Measurements from ENCODE around the gene FAM53A.
"Not testable (repeated sequence)": the region's sequence is repeated elsewhere in the genome, so short reads cannot be mapped to it uniquely, and the experiment has no call there.

Gene FAM53A

DNA sequence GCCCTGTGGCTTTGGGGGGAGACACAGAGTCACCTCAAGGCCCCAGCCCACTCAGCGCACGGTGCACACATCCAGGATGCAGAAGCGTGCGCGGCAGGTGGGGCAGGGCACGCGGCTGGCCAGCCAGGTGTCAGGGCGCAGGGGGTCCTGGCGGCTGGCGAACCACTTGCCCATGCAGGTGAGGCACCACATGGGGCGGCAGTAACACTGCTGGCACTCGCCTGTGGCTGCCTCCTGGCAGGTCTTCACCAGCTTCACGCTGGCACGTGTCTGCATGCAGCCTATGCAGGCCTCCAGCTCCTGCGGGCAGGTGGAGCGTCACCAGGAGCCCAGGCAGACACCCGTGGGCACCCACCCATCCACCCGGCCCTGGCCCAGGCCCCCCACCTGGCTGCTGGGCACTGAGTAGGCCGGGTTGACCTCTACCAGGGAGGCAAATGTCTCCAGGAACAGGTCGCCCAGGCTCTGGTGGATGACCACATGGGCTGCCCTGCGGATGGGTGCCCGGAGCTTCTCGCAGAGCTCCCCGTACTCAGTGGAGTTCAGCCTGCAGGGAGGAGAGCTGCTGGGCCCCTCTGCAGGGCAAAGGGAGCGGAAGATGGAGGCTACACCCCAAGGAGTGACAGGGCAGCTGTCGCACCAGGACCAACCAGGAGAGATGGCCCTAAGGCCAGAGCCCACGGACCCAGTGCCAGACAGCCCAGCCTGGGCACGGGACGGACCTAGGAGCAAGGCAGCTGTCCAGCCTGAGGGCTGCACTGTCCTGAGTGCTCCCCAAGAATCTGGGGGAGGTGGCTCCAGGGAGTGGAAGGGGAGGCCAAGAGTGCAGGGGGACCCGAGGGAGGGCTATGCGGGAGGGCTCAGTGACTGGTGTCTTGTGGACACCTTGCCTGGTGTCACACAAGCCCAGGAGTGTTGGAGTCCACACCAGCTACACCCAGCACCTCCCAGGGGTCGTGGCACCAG is 33.3 kb upstream of the FAM53A start:
- no peak for DNase-seq (ENCODE audit: low read depth)

DNA sequence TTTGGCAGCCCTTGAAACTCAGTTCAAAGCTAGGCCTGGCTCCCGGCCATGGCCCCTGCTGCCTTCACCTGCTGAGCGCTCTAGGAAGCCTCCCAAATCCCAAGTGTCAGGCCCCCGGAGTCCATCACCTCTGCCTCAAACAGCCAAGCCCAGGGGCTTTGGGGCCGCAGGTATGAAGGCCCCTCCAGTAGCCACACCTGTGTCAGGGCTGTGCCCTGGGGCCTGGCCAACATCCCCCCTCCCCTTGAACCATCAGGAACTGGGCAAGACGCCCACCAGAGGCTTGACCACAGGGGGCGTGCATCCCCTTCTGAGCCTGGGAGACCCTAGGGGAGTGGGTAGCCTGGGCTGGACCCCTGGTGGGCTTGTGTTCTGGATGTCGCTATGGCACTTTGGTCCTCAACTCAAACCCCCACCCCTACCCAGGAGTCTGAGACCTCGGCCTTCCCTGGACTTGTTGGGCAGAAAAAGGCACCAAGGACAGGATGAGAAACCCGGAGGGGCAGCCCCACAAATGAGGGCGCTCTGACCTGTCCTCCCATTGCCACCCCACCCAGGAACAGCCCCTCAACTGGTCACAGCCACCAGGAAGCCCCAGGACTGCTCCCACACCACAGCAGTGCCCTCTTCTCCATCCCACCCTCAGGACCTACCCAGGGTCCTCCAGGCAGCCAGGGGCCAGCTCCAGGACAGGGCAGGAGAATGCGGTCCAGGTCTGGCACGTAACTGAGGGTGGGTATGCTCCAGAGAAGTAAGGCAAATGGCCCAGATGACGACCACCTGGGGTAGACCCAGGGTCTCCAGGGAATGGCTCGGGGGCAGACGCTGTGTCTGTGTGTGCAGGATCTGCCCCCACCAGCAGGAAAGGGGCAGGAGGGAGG is 32.2 kb upstream of the FAM53A start:
- DNase-seq (ENCODE audit: low read depth): no peak

DNA sequence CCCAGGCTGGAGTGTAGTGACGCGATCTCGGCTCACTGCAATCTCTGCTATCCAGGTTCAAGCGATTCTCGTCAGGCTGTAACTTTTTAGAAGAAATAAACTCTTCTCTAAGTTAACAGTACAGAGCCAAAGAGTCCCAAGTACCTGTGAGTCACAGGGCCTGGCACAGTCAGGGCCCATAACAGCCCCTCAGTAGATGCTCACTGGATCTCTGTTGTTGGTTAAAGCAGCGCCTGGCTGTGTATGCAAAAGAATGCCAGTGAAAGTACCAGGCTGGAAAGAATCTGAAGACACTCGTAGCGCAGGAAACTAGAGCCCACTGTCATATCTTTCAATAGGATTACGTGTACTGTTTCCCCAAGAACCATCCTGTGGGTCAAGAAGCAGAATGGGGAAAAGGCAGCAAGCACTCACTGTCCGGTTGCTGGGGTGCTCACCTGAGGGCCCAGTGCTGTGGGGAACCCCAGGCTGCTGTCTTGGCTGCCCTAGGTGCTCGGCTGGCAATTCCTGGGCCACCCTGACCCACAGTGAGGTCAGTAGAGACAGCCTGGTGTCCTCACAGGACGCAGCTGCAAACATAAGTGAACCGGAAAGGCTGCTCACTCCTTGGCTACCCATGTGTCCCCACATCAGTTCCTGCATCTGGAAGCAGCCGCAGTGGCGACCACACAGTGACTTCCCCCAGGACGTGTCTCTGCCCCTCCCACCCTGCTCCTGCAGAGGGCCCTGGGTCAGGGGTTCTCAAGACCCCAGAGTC is 31.1 kb upstream of the FAM53A start:
- DNase-seq (ENCODE audit: low read depth): no peak

DNA sequence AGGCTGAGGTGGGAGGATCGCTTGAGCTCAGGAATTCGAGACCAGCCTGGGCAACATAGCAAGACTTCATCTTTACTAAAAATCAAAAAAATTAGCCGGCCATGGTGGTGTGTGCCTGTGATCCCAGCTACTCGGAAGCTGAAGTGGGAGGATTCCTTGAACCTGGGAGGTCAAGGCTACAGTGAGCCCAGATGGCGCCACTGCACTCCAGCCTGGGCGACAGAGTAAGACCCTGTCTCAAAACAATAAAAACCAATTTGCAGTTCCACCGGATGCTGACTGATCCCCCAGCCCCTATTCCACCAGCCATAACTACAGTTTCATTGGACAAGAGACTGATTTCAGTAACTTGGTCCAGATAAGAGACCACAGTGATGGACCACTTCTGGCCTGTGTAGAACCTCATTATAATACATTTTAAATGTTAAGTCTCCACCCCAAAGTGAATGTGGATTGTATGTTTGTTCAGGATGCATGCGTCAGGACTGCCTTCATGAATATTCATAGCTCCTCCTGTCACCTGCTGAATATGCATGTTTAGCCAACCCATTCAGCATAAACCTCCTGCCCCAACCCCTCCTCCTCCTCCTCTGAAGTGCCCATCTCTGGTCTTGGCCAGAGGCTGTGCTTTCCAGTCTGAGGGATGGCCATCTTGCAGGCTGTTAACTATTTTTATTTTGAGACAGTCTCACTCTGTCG is 30.3 kb upstream of the FAM53A start:
- no peak for DNase-seq (ENCODE audit: low read depth)

DNA sequence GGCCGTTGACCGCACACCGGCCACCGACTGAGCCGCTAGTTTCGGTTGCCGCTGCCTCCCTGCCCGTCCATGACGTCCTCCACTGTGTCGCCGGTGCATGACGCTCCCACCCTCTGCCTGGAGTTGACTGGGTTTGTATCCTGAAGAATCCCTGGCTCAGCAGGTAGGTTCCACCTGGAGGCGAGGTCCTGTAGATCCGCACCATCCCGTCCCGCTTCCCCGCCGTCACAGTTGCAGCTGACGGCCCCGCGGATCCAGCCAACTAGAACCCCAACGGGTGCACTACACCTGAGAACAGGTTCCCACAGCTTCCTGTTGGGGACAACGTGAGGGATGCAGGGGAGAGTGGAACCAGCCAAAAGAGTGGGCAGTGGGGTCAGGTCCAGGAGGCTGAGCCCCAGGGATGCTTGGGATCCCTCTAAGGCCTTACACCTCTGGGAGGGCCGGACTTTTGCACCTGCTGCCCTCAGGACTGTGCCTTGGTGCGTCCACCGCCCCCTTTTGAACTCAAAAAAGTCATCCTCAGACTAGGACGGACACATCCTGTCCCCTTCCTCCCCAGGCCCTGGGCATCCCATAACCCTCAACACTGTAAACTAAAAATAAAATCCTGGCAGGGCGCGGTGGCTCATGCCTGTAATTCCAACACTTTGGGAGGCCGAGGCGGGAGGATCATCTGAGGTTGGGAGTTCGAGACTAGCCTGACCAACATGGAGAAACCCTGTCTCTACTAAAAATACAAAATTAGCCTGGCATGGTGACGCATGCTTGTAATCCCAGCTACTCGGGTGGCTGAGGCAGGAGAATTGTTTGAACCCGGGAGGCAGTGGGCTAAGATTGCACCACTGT is 29.1 kb upstream of the FAM53A start:
- no peak for DNase-seq (ENCODE audit: low read depth)

DNA sequence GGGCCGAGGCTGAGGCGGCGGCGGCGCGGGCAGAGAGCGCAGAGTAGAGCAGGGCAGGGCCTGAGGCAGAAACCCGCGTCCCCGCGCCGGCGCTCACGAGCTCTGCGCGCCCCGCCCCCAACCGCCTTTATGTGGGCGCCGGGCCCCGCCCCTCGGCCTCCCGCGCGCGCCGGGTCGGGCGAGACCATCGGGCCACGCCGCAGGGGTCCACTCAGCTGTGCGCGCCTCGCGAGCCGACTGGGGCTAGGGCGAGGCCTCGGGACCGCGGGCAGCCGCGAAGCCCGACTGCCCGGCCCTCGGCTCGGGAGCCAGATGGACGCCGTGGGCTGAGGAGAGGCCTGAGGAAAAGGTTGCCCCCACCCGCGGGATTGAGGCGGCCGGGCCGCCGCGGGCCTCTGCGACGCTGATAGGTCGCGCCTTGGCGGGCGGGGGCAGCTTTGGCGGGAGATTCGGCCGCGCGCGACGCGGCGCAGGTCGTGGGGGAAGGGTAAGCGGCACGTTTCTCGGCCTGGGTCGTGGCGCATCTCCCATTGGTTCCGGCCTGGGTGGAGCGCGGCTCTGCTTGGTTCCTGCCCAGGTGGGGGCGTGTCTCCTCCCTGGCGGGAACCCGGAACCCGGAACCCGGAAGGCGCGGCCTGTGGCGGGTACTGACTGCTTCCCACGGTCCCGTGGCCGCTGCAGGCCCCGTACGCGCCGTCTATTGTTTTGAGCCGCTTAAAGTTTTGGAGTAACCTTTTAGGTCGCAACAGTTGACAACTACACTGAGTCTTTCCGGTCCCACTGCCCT is 28.3 kb upstream of the FAM53A start, which contains the start of gene SLBP:
TSS of gene SLBP (minus strand) at position 104 of the 787 bp plus-strand sequence. CDS start 131 bp downstream, outside the sequence.
- peak; percentile 99 for DNase-seq (ENCODE audit: low read depth)

DNA sequence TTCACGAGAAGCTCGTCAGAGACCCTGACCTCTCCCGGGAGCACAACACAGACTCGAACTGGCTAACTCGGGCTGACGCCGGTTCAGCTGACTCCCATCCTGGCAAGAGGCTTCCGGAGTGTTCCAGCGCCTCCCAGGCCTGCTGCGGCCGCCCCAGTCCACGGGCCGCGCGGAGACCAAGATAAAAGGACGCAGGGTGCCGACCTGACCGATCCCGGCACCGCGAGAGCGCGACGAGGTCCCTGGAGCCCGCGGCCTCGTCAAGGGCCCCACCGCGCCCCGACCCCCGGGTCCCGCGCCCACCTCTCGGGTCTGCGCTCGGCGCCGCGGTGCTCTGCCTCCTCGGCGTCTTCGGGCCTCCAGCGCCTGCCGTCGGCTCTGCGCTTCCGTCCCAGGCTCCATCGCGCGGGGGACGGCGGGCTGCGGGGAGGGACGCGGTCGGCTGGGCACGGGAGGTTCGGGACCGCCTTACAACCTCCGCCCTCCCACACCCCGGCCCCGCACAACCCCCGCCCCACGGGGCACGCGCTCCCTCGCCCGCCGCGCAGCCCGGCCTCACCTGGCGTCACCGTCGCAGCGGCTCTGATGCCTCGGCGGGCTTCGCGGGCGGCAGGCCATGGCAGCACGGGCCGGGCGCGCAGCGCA is 27.6 kb upstream of the FAM53A start:
- DNase-seq (ENCODE audit: low read depth): no peak

DNA sequence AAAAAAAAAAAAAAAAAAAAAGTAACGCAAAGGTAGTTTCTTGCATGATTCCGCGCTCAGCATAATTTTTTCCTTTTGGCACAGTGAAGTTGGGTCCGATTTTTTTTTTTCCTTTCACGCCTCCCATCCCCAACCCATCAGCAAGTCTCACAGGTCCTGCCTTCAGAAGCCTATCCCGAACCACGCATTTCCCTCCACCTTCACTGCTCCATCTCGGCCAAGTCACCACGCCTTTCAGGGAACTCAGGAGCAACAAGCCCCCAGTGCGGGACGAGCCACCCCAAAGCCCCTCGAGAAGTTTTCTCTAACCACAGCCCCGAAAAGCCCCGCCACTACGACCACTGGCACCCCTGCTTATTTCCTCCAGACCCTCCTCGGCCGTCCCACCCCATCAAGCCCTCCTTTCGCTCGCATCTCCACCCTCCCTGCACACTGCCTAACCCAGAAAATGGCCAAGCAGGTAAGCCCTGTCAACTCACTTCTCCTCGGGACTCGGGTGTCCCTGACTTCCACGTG is 27.0 kb upstream of the FAM53A start:
- DNase-seq (ENCODE audit: low read depth): no peak

DNA sequence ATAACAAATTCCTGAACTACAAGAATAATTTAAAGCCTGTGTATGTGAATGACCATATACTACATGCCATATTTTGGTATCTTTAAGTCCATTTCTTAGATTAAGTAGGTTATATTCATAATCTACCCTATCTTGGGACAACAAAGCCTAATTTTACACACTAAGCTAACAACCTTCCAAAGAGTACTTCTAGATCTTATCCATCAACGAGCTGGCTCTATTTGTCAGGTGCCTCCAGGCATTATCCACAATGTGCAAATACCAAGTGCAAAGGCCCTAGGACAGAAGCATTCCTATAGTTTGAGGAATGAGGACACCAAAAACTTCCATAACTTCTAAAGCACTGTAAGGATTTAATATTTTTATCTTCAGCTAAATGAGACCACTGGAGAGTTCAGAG is 24.5 kb upstream of the FAM53A start:
- DNase-seq (ENCODE audit: low read depth): no peak

DNA sequence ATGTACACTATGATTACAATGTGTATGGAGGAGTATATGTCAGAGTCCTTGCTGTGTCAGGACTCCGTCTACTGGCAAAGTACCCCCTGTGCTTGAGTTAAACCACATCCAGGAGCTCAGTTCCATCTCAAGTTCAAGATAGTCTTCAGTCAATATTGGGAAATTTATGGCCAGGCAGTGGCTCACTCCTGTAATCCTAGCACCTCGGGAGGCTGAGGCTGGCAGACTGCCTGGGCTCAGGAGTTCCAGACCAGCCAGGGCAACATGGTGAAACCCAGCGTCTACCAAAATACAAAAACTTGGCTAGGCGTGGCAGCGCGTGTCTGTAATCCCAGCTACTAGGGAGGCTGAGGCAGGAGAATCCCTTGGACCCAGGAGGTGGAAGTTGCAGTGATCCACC is 22.2 kb upstream of the FAM53A start:
- DNase-seq (ENCODE audit: low read depth): no peak

DNA sequence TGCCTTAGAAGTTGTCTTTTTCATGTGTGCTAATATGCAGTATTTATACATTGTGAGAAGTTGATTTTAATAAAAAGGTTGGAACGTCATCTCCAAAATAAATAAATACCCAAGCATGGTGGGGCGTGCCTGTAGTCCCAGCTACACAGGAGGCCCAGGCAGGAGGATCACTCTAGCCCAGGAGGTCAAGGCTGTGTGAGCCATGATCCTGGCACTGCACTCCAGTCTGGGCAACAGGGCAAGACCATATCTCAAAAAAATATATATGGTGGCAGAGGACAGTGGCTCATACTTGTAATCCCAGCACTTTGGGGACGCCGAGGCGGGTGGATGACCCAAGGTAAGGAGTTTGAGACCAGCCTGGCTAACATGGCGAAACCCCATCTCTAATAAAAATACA is 21.6 kb upstream of the FAM53A start:
- DNase-seq (ENCODE audit: low read depth): no peak

DNA sequence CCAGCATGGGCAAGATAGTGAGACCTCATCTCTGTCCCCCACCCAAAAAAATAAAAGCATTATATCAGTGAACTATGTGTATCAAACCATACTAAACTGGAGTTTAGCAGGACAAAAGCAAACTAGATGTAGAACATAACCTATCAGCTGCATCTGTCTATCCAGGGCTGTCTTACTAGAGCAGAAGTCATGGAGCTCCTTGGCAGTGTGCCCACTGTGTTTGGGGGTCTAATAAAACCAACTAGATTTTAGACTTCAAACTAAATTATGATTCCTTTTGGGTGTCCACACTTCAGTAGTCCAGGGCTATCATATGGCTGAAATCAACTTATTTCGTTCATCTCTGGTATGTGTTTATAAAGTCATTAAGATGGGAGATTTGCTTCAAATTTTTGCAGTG is 19.8 kb upstream of the FAM53A start:
- no peak for DNase-seq (ENCODE audit: low read depth)

DNA sequence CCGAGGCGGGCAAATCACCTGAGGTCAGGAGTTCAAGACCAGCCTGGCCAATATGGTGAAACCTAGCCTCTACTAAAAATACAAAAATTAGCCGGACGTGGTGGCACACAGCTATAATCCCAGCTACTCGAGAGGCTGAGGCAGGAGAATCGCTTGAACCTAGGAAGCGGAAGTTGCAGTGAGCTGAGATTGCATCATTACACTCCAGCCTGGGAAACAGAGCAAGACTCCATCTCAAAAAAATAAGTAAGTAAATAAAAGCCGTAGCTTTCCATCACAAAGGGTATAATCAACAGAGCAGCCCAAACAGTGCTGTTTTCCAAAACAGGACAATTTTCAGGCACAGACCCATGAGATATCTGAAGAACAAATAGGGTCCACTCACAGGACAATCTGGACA is 17.6 kb upstream of the FAM53A start:
- DNase-seq (ENCODE audit: low read depth): not testable (repeated sequence)

DNA sequence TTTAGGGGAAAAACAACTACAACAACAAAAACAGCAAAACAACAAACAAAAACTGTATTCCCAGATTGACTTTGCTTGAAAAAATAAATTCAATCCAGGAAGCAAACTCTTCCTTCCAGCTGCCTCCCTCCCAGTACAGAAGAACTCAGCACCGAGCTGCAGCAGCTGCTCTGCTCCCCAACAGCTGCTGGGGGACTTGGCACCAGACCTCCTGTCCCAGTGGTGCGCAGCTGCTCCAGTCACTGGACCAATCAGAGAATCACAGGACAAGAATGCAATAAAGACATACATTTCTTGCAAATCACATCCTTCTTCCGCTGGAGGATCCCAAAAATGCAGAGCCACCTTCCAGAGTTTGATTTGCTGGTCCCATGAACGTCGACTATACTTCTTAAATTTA is 11.8 kb upstream of the FAM53A start:
- no peak for DNase-seq (ENCODE audit: low read depth)

DNA sequence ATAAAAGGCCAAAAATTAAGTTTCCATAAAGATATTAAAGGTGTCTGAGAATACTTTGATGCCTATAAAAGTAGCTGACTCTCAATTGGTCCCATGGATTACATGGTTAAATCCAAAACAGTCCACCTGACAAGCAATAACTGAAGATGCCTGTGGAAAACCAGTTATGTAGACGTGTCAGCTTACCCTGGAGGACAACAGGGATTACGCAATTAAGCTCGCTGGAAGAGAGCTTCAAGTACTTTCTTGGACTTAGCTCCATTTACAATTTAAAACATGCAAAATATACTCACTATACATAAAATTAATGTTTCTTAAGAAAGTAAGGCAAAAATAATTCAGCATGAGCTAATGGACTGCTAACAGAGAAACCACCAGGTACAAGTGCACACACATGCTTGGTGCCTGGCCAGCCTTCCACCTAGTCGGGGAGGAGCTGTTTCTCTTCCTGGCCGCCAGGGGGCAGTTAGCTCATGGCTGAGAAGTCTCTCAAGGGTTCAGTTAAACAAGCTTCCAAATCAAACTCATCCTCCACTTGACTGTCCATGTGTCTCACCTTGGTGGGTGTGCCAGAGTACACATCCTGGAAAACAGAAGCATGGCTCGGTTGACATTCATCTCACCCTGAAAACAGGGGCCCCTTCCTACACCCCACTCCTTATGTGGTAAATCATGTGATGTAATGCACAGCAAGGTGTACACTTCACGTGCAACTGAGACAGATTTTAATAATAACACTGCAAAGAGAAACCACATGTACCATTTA is 9.2 kb upstream of the FAM53A start:
- peak; percentile 64 for DNase-seq (ENCODE audit: low read depth)

DNA sequence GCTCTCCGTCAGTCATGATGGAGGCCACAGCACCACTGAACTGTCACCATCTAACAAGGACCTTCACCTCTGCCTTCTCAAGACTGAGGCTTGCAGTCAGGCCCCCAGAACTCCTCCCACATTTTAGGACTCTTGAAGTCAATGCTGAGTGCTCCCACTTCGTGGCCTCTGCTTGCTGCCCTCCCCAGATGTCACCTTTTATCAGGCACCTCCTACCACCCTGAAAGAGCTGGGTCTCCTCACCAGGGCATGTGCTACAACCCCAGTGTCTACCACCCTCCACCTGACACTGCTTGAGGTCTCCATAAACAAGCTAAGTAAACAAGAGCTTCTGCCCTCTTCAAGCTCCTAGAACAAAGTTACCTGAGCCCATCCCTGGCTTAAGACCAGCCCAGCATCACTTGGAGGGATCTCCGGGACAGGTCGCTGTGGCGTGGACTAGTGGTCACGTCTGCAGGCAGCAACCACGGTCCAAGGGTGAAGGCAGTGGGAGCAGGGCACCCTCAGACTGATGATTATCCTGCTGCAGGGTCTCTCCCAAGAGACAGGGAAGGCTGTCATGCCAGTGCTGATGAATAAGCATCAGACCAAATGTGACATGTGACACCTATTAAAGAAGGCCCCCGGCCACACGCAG is 7.7 kb upstream of the FAM53A start:
- no peak for DNase-seq (ENCODE audit: low read depth)

DNA sequence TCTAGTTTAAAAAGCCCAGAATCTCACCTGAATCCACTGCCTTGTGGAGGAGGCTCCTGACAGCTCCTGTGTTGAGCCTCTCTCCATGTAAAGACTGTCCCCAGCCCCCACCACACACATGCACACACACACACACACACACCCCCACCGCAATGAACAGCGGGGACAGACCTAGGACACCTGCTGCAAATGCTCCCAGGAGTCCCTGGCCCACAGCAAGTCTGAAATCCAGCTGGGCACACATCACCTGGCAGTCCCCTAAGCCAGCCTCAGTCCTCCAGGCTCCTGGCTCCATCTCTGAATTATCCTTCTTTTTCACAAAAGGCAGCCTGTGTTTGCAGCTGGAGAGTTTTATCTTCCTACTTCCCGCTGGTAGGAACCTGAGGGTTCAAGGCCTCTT is 6.6 kb upstream of the FAM53A start:
- DNase-seq (ENCODE audit: low read depth): no peak
